Fibroblast of peridontal ligament (primary cell): Measurements from ENCODE around the gene TBC1D5.
"Not testable (repeated sequence)": the region's sequence is repeated elsewhere in the genome, so short reads cannot be mapped to it uniquely, and the experiment has no call there.

Experiments used
- DNase-seq: peaks from one replicate; pipeline ENCODE4 v3.0.0-alpha.2; 2010; ENCODE audit errors: extremely low read depth

TBC1D5 gene

DNA sequence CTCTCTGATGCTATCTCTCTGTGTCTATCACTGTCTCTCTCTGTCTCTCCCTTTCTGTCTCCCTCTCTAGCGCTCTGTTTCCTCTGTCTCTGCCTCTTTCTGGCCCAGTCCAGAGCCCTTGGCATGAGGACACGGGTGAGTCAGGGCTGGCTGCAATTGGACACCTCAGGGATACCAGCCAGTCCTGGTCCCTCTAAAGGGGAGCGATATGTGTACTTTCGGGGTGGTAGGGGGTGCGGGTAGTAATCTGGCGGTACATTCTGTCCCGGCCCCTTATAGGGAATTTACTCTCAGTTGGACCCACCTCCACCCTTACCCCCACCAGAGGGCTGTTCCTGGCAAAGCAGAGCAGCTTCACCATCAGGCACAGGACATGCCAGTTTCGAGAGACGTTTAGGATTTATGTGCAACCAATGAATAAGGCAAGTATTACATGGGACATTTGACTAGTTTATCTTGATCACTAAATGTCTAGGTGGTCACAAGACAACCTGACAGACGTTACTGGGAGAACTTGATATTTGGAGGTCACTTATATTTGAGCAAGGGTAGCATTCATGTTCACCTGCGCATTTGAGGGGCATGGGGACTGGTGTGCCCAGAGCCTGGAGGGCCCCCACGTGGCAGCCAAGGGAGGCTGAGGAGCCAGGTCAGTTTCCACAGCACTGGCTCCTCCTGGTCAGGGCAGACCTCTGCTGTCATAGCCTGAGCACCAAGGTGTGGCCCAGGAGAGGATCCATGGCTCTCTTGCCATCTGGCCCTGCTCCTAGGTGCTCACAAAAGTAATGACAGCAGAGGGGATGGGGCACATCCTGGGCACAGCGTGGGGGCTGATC, 601.5 kb downstream of the TBC1D5 start:
- DNase-seq = peak; percentile 36

DNA sequence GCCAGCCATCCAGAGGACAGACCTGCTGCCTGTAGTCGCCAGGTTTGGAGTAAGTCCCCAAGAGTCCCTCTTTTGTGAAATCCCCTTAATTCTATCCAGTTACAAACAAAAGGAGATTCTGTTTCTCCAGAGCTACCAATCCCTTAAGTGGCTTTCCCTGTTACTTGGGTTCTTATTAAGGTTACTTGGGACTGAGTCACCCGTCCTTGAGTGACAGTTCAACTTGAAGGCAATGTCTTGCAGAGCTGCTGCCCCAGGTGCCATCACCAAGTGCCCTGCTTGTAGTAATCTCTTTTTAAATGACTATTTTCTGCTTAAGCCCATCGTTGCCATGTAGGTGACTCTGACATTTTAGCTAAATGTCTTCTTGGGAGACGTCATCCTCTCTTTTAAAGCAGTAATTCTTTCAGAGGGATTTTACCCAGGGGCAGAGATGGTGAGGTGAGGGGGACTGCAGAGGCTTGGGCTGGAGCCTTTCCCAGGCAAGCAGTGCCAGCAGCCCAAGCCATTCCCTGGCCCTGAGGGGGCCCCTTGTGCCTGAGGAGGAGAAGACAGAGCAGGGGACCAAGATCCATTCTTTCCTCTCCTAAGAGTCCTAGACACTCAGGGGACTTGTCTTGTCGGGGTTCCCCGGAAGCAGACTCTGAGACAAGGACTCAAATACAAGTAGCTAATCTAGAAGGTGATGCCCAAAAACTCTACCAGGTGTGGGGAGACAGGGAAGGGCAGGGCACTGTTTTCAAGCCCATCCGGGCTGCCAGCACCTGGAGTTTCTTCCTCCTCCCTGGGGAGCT, 604.0 kb downstream of the TBC1D5 start:
- no peak for DNase-seq

DNA sequence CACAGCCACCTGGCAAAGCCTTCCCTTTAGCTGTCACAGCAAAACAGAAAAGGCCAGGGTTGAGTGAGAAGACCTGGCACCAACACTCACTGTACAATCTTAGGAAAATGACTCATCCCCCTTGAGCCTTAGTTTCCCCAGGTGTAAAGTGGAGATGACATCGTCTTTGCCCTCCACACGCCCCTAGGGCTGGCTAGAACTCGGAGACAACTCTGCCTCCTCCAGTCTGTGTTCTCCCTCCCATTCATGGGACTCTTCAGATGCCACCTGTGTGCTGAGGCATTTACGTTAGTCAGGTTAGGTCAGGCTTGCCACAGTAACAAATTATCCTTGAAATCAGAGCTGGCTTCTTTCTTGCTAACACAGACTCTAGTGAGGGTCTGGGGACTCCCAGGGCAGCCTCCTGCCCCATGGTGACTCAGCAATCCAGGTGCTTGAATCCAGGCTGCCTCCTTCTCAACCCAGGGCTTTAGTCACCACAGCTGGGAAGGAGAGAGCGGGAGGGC, 605.1 kb downstream of the TBC1D5 start:
- no peak for DNase-seq

DNA sequence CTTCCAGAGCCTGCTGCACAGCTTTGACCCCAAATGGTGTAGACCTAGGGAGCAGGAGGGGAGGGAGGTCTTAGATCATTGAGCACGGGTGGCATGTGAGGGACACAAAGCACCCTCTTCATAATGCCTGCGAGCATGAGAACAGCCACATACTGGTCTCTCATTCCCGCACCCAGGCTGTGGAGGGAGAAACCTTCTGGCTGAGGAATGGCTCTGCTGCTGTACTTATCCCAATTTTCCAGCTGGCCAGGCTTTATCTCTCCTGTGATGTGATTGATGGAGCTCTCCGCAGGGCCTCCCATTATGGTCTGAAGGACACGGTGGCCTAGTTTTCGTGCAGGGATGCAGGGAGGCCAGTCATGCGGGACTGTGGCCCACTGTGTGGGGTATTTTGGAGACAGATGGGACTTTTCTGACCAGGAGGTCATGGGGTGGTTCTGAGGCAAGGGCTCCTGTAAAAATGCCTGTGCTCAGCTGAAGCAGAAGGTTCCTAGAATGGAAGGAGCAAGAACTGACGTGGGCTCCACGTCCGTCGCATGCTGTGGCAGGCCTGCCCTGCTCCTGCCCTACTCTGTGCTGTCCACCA, 606.2 kb downstream of the TBC1D5 start:
- no peak for DNase-seq

DNA sequence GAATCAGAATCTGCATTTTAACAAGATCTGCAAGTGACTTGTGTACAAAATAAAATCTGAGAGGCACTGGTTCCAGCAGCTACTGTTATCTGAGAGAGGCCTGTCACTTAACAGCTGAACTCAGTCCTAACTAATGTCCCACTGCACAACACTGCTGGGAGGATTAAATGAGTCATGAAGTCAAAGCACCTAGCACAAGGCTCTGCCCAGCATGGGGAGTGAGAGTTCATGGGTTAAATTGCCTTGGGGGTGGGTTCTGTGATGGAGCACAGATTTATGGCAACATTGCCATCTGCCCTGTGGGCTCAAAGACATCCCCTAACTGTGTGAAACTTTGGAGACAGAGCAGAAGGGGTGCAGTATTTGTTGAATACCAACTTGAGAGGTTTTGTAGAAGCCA, 606.7 kb downstream of the TBC1D5 start:
- DNase-seq = no peak

DNA sequence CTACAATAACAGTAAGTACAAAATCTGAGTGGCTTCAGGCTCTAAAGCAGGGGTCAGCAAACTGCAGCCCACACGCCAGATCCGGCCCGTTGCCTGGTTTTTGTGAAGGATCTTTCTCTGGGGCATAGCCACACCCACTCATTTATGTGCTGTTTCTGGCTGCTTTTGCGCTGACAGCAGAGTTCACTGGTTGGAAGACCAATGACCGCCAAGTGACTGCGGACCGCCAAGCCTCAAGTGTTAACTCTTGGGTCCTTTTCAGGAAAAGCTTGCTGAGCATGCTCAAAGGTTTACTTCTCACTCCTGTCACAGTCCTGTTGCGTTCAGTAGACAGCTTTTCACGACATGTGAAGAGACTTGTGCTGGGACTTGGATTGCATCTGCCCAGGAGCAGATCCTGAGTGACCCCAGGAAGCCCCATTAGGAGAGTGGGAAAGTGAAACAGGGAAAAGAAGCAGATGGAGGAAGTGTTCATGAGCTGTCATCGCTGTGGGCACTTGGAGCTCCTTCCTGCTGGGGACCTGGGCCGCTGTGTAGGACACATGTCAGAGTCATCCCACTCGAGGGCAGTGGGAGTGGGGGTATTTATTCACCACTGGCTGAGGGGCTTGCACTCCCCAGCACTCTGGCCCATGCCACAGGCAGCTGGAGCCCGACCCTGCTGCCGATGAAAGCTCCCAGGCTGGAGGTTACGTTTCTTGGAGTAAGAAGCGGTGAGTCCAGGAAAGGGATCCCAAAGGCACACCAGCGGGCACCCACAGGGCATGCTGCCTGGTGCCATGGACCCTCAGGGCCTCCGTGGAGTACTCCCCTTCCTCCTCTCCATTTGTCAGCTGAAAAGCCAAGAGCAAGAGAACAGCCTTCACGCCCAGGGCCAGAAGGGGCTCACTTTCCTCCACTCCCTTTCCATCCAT, 608.5 kb downstream of the TBC1D5 start:
- DNase-seq = no peak

DNA sequence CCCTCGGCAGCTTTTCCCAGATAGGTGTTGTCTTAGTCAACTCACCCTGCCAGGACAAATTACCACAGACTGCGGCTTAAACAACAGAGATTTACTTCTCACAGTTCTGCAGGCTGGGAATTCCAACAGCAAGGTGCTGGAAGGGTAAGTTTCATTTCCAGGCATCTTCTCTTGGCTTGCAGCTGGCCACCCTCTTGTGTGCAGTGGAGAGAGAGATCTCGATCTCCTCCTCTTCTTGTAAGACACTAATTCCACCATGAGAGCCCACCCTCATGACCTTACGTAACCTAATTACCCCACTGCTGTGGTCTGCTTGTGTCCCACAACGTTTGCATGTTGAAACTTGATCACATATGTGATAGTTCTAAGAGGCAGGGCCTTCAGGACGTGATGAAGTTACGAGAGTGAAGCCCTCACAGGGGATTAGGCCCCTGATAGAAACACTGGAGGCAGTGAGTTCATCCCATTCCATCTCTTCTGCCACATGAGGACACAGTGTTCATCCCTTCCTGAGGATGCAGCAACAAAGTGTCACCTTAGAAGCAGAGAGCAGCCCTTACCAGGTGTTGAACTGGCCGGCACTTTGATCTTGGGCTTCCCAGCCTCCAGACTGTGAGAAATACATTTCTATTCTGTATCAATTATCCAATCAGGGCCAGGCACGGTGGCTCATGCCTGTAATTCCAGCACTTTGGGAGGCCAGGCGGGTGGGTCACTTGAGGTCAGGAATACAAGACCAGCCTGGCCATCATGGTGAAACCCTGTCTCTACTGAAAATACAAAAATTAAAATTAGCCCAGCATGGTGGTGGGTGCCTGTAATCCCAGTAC, 609.9 kb downstream of the TBC1D5 start:
- no peak for DNase-seq

DNA sequence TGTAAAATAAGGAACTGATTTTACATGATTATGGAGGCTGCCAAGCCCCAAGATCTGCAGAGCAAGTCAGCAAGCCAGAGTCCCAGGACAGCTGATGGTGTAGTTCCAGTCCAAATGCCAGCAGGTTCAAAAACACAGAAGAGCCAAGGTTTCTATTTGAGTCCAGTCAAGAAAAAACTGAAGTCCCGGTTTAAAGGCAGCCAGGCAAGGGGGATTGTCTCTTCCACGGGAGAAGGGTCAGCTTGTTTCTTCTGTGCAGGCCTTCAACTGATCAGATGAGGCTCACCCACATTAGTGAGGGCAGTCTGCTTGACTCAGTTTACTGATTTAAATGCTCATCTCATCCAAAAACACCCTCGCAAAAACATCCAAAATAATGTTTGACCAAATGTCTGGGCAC, 611.5 kb downstream of the TBC1D5 start:
- no peak for DNase-seq

DNA sequence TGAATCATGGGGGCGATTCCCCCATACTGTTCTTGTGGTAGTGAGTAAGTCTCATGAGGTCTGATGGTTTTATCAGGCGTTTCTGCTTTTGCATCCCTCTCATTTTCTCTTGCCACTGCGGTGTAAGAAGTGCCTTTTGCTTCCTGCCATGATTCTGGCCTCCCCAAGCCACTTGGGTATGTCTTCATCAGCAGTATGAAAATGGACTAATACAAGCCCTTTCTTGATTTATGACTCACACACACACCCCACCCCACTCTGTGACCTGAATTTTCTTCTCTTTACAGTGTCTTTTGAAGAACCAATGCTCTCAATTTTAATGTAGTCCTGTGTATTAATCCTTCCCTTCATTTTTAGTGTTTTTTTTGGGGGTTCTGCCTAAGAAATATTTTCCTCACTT, 612.9 kb downstream of the TBC1D5 start:
- no peak for DNase-seq

DNA sequence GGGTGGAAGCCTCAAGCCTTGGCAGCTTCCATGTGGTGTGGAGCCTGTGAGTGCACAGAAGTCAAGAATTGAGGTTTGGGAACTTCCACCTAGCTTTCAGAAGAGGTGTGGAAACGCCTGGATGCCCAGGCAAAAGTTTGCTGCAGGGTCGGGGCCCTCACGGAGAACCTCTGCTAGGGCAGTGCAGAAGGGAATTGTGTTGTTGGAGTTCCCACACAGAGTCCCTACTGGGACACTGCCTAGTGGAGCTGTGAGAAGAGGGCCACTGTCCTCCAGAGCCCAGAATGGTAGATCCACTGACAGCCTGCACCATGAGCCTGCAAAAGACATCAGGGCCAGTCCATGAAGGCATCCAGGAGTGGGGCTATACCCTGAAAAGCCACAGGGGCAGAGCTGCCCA, 613.8 kb downstream of the TBC1D5 start:
- DNase-seq = not testable (repeated sequence)

DNA sequence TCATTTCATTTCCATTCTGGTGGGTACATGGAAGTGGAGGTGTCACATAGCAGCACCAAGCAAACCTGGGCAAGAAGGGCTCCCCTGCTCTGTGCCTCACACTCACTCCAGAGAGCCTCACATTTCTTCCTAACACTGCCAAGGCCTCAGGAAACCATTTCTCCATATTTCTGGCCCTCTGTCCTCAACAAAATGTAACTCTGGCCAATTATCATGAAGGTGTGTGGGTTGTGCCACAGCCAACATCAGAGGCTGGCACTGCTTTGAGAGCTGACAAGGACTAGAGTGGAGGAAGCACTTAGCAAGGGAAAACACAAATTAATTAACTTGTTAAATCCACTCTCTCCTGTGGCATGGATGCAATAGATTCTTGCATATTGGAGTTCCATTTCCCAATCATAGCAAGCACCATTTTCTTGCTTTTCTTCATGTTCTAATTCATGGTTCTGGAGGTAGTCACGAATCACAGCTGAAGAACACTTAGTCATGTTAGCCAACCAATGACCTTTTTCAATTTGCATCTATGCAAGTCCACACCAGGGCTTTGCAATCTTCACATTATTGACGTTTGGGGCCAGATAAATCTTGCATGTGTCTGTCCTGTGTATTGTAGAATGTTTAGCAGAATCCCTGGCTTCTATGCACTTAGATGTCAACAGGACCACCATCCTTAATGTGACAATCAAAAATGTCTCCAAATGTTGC, 616.5 kb downstream of the TBC1D5 start:
- DNase-seq = no peak

DNA sequence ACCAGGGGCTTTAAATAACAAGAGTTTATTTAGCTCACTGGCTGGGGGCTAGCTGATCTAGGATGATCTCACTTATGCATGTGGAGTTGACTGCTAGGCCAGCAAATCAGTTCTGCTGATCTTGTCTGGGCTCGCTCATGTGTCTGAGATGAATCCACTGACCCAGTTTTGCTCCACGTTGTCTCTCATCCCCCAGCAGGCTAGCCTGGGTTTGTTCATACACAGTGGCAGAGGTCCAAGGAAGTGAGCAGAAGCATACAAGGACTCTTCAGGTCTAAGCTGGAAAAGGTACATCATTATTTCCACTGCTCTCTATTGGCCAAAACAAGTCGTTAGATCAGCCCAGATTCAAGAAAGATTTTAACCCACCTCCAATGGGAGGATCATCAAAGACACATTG, 619.7 kb downstream of the TBC1D5 start:
- no peak for DNase-seq

DNA sequence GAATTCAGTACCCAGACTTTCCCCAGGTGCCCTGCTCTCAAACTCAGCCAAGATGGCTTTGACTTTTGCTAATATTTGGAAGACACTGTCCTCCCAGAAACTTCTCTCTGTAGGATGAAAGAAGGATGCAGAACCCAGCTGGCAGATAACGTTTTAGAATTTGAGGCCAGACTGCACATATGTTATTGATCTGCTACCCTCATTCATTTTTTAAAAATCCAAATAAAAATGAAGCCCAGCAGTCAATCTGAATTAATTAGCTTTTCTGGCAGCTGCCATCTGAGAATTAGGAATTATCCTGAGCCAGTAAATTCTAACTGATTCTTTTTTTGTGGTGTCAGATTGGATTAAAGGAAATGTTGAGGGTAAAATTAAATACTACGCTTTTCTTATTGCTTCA, 621.1 kb downstream of the TBC1D5 start:
- DNase-seq = no peak

DNA sequence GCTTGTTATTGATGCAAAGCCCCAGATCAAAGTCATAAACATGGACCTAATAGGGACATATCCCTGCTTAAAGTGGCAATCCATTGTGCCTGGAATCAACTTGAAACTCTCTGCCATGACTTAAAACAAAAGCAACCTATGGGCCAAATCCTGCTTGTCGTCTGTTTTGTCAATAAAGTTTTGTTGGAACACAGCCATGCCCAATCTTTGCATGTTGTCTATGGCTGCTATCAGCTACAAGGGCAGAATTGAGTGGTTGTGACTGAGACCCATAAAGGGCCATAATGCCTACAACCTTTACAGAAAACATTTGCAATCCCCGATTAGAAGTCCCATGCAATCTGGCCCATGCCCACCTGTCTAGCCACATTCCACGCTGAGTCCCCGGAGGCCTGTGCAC, 622.3 kb downstream of the TBC1D5 start:
- DNase-seq = no peak

DNA sequence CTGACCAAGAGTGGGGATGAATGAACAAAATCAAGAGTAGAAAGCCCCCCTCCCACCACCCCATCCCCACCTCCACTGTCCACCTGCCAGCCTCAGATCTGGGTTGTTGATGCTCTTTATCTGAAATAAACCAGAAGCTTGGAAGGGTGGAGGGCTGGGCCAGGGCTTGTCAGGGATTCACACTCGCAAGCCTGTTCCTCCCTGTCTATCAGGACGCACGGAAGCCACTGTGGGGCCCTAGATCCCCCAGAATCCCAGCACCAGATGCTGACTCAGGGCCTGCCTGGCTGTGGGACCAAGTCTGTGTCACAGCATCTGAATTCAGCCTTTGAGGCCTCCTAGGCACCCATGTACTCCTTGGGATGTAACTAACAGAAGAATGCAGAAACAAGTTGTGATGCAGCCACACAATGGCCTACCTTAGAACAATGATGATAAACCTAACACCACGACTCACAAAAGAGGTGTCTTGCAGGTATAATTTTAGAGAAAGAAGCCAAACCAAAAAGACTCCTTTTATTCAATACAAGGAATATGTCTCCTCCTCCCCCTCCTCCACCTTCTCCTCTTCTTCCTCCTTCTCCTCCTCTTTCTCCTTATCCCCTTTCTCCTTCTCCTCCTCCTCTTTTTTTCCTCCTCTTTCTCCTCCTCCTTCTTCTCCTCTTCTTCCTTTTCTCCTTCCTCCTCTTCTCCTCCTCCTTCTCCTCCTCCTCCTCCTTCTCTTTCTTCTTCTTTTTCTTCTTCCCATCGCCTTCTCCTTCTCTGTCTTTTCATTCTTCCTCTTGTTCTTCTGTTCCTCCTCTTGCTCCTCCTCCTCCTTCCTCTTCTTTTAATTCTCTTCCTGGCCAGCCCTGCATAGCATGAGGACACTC, 623.0 kb downstream of the TBC1D5 start:
- DNase-seq = no peak

DNA sequence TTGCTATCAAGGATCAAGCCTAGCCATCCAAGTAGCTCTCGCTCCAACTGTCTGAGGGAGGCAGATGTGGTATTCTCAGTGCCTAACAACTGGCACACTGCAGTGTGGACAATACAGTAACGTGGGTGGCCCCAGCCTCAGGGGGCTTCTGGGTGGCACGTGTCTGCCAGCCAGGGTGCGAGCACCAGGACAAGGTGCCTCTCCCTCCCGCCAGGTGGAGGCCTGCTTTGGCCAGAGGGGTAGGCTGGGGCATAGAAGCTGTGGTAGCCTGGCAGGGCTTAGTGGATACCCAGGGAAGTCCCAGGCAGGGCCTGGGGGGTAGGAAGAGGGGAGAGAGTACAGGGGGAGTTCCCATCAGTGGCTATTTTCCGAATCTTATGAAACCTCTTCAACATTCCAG, 623.7 kb downstream of the TBC1D5 start:
- no peak for DNase-seq

DNA sequence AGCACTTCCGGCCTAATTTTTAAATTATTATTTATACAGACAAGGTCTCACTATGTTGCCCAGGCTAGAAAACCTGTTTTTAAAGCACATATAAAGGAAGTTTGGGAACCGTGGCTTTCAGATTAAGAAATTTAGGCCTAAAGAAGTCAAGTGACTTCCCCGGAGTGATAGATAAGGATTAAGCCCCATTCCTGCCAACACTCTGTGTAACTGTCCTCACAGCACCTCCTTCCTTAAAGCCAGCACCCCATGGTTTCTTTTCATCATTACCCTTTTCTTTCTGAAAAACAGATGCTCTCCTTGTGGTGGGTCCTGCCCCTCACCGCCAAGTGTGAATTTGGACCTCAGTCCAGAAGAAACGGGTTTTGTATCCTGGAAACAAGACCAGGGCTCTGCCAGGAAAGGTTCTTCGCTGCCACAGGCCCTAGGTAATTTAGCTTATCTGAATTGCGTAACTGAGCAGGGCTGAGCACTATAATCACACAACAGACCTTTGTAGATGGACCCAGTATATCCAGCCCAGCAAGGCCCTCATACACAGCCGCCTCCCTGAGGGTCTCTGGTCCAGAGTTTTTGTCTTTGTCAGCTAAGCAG, 626.3 kb downstream of the TBC1D5 start:
- DNase-seq = no peak

DNA sequence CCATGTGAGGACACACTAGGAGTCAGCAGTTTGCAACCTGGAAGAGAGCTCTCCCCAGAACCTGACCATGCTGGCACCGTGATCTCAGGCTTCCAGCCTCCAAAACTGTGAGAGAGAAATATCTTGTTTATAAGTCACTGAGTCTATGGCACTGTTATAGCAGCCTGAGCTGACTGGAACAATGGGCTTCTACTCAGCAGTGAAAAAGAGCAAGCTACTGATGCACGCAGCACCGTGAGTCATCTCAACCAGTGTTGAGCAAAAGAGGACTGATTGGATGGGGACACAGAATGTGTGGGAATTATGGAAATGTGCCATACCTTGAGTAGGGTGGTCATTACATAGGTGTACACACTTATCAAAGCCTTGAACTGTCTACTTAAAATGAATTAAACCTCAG, 627.2 kb downstream of the TBC1D5 start:
- DNase-seq = no peak

DNA sequence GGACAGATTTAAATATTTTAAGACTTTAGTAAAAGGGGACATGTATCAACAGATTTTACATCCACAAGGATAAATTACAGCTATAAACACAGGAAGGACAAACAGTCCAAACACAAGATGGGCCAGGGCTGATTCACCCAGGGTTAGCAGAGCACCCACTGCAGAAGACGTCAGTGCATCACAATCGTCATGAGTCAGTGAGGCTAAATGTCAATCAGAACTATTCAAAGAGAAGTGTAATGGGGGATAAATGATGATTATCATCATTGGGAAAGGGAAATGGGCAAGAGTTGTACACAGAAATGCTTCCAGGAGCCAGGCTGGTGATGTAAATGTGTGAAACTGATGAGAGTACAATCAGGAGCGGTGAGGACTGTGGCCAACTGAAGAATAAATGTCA, 630.8 kb downstream of the TBC1D5 start:
- peak; percentile 29 for DNase-seq
